PC-9 (cell line): ENCODE data around the gene ADRA2B. TPM values are rescaled to one million over a fixed set of nuclear protein-coding genes. Genes with fewer than 3 reads are reported as not detected.

ENCODE experiments used
- BruUV-seq: library from RNA; stranded (reverse); fragments of 400-500 nt; replicated peaks from 2 replicates; lab custom pipeline; 2021; lab: Mats Ljungman, UMichigan
- CTCF ChIA-PET: fragments of 300-600 bp; sonication (Branson Sonifier 250); formaldehyde crosslinking; loops from one replicate; lab custom pipeline; 2022; ENCODE audit warnings: antibody characterized with exemption; lab: Charles Lee
- POLR2A ChIA-PET: fragments of 300-600 bp; sonication (Branson Sonifier 250); formaldehyde crosslinking; loops from one replicate; lab custom pipeline; 2022; ENCODE audit warnings: antibody characterized with exemption; ENCODE audit not compliant: unreplicated experiment; lab: Charles Lee
- DNase-seq, 2 experiments: peaks; one replicate each; pipeline versions ENCODE4 v3.0.0 to v3.0.0-alpha.2; 2015 to 2022; ENCODE audit warnings: mixed read lengths in 1 of 2
- H2AFZ ChIP-seq: fragments of 200-600 bp; sonication (generic); 2 replicates; pipeline ENCODE4 v1.8.1; 2017; ENCODE audit warnings: antibody characterized with exemption
- H3F3A ChIP-seq: fragments of 200-600 bp; sonication (generic); 2 replicates; pipeline ENCODE4 v1.8.1; 2017; ENCODE audit warnings: antibody characterized with exemption, mild to moderate bottlenecking, low read depth; ENCODE audit not compliant: insufficient read depth
- H3K27ac ChIP-seq: fragments of 200-600 bp; sonication (generic); 2 replicates; pipeline ENCODE4 v1.6.1; 2016; ENCODE audit warnings: mixed run types
- H3K27me3 ChIP-seq: fragments of 200-600 bp; sonication (generic); 2 replicates; pipeline ENCODE4 v1.6.1; 2016; ENCODE audit warnings: low read depth, mixed run types; ENCODE audit not compliant: insufficient read depth
- H3K36me3 ChIP-seq: fragments of 200-600 bp; sonication (generic); 2 replicates; pipeline ENCODE4 v1.6.1; 2016; ENCODE audit warnings: low read depth, mixed run types
- H3K4me1 ChIP-seq: fragments of 200-600 bp; sonication (generic); replicated peaks from 2 replicates; pipeline ENCODE4 v1.6.1; 2016; ENCODE audit warnings: mixed run types; ENCODE audit not compliant: insufficient read depth
- H3K4me2 ChIP-seq: fragments of 200-600 bp; sonication (generic); 2 replicates; pipeline ENCODE4 v1.6.1; 2017; ENCODE audit warnings: mixed run types
- H3K4me3 ChIP-seq: fragments of 200-600 bp; sonication (generic); 2 replicates; pipeline ENCODE4 v1.6.1; 2016; ENCODE audit warnings: mixed run types
- H3K79me2 ChIP-seq: fragments of 200-600 bp; sonication (generic); 2 replicates; pipeline ENCODE4 v1.6.1; 2017; ENCODE audit warnings: low read depth, mixed run types
- H3K9me2 ChIP-seq: fragments of 200-600 bp; sonication (generic); 2 replicates; pipeline ENCODE4 v1.8.1; 2017; ENCODE audit warnings: mild to moderate bottlenecking; ENCODE audit not compliant: insufficient read depth
- H3K9me3 ChIP-seq: fragments of 200-600 bp; sonication (generic); 2 replicates; pipeline ENCODE4 v1.8.1; 2016; ENCODE audit warnings: low read depth; ENCODE audit not compliant: insufficient read depth
- H4K20me1 ChIP-seq: fragments of 200-600 bp; sonication (generic); 2 replicates; pipeline ENCODE4 v1.8.1; 2017; ENCODE audit not compliant: insufficient read depth
- EZH2 ChIP-seq: fragments of 200-600 bp; sonication (generic); IDR thresholded peaks from 2 replicates; pipeline ENCODE4 v1.8.0; 2017; ENCODE audit warnings: antibody characterized with exemption, low read depth
- intact Hi-C: fragments of 100-400 bp; cut with micrococcal nuclease; formaldehyde crosslinking; loops from one replicate; pipeline ENCODE4 v1.10.0; 2022; ENCODE audit not compliant: unreplicated experiment
- total RNA-seq: library from RNA; stranded (reverse); gene quantifications from 2 replicates; pipeline ENCODE4 v1.2.3, GENCODE V29; 2021
- TF ChIP-seq, protein P1 (sequence below): fragments of 200-600 bp; sonication (generic); conservative IDR thresholded peaks from 2 replicates; pipeline ENCODE4 v1.6.1; 2017; ENCODE audit warnings: mixed run types, antibody characterized with exemption, mild to moderate bottlenecking, moderate library complexity

Gene ADRA2B
- total RNA-seq, 1 experiment from 2014 or later = 0.26 TPM

DNA sequence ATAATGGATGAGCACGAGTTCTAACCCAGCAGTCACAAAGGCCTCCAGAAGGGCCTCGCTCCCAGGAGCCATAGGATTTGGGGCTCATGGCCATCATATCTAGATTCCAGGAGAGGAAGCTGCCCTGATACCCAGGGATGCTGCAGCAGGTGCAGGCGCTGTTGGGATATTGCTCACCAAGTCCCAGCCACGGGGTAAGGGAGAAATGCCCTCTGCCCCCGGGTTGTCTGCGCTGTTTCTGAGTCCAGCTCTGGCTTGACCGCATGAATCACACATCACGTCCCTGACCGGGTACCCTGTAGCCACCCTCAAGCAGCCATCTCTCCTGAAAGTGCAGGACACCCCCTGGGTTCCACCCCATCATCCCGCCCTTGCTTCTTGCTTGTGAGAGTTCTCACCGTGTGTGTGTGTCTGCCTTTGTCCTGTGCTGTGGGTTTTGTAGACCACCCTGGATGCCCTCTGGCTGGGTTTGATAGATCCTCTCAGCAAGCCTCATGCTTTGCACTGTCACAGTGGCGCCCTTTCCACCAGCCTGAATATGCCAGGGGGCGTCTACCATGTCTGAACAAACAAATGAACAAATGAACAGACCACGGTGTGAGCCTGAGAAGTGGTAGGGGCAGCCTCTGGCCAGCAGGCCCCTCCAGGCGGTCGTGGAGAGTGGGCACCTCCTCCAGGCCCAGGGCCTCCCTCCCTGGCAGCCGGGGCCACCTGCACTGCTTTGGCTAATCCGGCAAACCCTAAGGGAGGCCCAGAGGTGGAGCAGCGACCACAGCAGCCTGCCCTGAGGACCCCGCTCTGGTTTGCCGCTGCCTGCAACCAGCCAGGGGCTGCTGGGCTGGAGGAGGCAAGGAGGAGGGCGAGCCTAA is 32.1 kb downstream of the ADRA2B start:
- TF ChIP-seq EZH2 = no peak
- TF ChIP-seq, protein P1, sequence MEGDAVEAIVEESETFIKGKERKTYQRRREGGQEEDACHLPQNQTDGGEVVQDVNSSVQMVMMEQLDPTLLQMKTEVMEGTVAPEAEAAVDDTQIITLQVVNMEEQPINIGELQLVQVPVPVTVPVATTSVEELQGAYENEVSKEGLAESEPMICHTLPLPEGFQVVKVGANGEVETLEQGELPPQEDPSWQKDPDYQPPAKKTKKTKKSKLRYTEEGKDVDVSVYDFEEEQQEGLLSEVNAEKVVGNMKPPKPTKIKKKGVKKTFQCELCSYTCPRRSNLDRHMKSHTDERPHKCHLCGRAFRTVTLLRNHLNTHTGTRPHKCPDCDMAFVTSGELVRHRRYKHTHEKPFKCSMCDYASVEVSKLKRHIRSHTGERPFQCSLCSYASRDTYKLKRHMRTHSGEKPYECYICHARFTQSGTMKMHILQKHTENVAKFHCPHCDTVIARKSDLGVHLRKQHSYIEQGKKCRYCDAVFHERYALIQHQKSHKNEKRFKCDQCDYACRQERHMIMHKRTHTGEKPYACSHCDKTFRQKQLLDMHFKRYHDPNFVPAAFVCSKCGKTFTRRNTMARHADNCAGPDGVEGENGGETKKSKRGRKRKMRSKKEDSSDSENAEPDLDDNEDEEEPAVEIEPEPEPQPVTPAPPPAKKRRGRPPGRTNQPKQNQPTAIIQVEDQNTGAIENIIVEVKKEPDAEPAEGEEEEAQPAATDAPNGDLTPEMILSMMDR = no peak
- no TSS peak for BruUV-seq
- Histone ChIP-seq H3K9me2 (no peaks in the 10 kb centered on the region), H3K9me3 (no peaks in the 10 kb centered on the region), H3K4me2 (no peak overlapping the region), H3K27me3 (no peaks in the 10 kb centered on the region; the same call in 1 of the 2 replicates), H3K36me3 (no peaks in the 10 kb centered on the region), H3K79me2 (no peaks in the 10 kb centered on the region), H3K4me3 (no peak overlapping the region), H2AFZ (no peak overlapping the region), H3K4me1 (no peaks in the 10 kb centered on the region), H4K20me1 (no peaks in the 10 kb centered on the region), H3F3A (no peaks in the 10 kb centered on the region), H3K27ac (no peak overlapping the region)
- ChIA-PET CTCF (interaction anchor here (0.6 kb wide), 1 partner anchor 117 kb away, joined by 3 read pairs; no protein-coding TSS in a partner anchor), POLR2A (no interaction called here)
- DNase-seq = no peak
- intact Hi-C loops = no loop called here

DNA sequence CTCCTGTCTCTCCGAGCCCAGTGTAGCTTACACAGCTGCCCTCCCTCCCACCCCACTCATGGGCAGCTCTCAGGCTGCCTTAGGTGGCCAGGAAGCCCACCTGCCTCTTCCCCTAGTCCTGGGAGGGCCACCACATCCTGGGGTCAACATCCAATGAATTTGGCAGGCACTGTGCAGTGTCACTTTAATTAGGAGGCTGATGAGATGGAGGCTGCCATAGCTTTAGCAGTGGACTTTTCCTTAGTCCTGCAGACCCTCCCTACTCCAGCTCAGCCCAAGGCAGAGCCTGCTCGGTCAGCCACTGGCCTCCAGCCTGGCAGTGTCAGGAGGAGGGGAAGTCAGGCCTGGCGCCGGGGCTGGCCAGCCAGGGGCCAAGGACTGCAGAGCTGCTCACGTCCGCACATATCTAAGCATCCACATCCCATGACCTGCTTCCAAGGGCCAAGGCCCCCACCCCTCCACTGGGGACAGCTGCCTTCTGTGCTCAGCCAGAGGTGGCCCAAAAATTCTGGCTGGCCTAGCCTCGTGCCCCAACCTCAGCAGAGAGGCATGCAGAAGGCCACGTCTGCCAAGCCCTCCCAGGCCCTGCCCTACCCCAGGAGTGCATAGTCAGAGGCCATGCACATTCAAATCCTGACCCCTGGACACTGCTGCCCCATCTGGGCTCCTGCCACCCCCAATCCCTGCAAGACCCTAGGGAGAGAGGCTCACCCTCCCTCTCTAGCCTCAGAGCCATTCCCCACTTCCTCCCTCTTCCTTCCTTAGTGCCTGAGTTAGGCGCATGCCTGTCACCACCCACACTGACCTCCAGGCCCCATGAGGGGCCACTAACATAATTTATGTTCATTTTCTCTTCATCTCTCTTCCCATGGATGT is 33.1 kb downstream of the ADRA2B start:
- Histone ChIP-seq H3F3A (no peaks in the 10 kb centered on the region), H3K36me3 (no peaks in the 10 kb centered on the region), H3K4me3 (no peak overlapping the region), H3K4me2 (no peak overlapping the region), H3K9me2 (no peaks in the 10 kb centered on the region), H3K9me3 (no peaks in the 10 kb centered on the region), H3K27me3 (no peaks in the 10 kb centered on the region), H2AFZ (no peak overlapping the region), H3K79me2 (no peaks in the 10 kb centered on the region), H3K27ac (no peak overlapping the region), H3K4me1 (no peaks in the 10 kb centered on the region), H4K20me1 (no peaks in the 10 kb centered on the region)
- intact Hi-C loops = no loop called here
- BruUV-seq = no TSS peak
- POLR2A ChIA-PET = no interaction called here
- CTCF ChIA-PET = interaction anchor here (0.6 kb wide), 1 partner anchor 118 kb away, joined by 3 read pairs; no protein-coding TSS in a partner anchor
- DNase-seq = no peak
- TF ChIP-seq, protein P1 = no peak
- TF ChIP-seq EZH2 = no peak
